ENCODE data around the gene MYO5C. TPM values are rescaled to one million over a fixed set of nuclear protein-coding genes. Genes with fewer than 3 reads are reported as not detected.
A peak's percentile ranks its signal among the peaks of the same experiment; 100 is the strongest.

MYO5C gene
- total and polyA plus RNA-seq, 2 of the 13 experiments (the other 11 are each of a cell fraction or from before 2014, with no cell fraction given): 15.7 to 23.7 TPM

DNA sequence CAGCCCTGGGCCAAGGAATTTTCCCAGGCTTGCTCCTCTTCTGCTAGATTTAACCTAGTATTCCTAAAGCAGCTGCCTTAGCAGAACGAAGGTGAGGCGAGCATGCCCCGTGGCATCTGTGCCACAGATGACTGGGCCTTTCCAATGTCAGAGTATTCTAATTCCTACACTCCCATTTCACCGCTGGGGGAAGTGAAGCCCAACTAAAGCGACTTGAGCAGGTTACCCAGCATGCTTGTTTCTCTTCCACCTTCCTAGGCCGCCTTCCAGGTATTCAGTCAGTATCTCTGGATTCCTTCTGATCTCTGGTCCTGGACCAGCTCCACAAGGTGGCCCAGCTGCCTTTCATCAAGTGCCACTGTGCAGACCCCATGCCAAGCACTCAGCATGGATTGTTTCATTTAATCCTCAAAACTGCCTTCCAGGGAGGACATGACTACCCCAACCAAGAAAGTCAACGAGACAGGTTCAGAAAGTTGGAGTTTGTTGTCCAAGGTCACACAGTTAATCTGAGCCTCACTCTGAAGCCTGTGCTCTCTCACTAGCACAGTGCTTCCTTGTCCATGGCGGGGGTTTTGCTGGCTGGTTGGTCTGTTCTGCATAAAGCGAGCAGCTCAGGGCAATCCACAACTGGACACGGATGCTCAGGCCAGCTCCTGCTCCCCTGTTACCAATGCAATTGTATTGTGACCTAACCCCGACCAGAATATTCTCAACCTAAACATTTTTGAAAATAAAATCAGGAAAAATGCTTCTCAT is 15.1 kb downstream of the MYO5C start (continued):
- no peak for TF ChIP-seq NAIF1 (CRISPR knock-in tag; IDR thresholded peaks at IDR 0.05; ENCODE audit: borderline replicate concordance)
- TF ChIP-seq NFIC (IDR thresholded peaks at IDR 0.05; ENCODE audit: low read length): no peak
- TF ChIP-seq ZNF383 (CRISPR knock-in tag; IDR thresholded peaks at IDR 0.05; ENCODE audit: borderline replicate concordance): no peak
- TF ChIP-seq SMAD9 (CRISPR knock-in tag; IDR thresholded peaks at IDR 0.05): no peak
- TF ChIP-seq JARID2 (CRISPR knock-in tag; IDR thresholded peaks at IDR 0.05; ENCODE audit: insufficient replicate concordance): no peak
- TF ChIP-seq, protein P1, sequence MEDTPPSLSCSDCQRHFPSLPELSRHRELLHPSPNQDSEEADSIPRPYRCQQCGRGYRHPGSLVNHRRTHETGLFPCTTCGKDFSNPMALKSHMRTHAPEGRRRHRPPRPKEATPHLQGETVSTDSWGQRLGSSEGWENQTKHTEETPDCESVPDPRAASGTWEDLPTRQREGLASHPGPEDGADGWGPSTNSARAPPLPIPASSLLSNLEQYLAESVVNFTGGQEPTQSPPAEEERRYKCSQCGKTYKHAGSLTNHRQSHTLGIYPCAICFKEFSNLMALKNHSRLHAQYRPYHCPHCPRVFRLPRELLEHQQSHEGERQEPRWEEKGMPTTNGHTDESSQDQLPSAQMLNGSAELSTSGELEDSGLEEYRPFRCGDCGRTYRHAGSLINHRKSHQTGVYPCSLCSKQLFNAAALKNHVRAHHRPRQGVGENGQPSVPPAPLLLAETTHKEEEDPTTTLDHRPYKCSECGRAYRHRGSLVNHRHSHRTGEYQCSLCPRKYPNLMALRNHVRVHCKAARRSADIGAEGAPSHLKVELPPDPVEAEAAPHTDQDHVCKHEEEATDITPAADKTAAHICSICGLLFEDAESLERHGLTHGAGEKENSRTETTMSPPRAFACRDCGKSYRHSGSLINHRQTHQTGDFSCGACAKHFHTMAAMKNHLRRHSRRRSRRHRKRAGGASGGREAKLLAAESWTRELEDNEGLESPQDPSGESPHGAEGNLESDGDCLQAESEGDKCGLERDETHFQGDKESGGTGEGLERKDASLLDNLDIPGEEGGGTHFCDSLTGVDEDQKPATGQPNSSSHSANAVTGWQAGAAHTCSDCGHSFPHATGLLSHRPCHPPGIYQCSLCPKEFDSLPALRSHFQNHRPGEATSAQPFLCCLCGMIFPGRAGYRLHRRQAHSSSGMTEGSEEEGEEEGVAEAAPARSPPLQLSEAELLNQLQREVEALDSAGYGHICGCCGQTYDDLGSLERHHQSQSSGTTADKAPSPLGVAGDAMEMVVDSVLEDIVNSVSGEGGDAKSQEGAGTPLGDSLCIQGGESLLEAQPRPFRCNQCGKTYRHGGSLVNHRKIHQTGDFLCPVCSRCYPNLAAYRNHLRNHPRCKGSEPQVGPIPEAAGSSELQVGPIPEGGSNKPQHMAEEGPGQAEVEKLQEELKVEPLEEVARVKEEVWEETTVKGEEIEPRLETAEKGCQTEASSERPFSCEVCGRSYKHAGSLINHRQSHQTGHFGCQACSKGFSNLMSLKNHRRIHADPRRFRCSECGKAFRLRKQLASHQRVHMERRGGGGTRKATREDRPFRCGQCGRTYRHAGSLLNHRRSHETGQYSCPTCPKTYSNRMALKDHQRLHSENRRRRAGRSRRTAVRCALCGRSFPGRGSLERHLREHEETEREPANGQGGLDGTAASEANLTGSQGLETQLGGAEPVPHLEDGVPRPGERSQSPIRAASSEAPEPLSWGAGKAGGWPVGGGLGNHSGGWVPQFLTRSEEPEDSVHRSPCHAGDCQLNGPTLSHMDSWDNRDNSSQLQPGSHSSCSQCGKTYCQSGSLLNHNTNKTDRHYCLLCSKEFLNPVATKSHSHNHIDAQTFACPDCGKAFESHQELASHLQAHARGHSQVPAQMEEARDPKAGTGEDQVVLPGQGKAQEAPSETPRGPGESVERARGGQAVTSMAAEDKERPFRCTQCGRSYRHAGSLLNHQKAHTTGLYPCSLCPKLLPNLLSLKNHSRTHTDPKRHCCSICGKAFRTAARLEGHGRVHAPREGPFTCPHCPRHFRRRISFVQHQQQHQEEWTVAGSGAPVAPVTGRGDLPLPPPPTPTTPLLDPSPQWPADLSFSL (CRISPR knock-in tag; IDR thresholded peaks at IDR 0.05): no peak
- TF ChIP-seq NFE2 (CRISPR knock-in tag; IDR thresholded peaks at IDR 0.05): no peak
- TF ChIP-seq GZF1 (CRISPR knock-in tag; IDR thresholded peaks at IDR 0.05): no peak
- TF ChIP-seq CHD4 (IDR thresholded peaks at IDR 0.05; ENCODE audit: borderline replicate concordance, low read length): peak; percentile 19; the same call in 1 of the 2 replicates
- no peak for TF ChIP-seq TBL1XR1 (IDR thresholded peaks at IDR 0.05; ENCODE audit: borderline replicate concordance, low read length, partially characterized antibody)
- TF ChIP-seq, protein P2, sequence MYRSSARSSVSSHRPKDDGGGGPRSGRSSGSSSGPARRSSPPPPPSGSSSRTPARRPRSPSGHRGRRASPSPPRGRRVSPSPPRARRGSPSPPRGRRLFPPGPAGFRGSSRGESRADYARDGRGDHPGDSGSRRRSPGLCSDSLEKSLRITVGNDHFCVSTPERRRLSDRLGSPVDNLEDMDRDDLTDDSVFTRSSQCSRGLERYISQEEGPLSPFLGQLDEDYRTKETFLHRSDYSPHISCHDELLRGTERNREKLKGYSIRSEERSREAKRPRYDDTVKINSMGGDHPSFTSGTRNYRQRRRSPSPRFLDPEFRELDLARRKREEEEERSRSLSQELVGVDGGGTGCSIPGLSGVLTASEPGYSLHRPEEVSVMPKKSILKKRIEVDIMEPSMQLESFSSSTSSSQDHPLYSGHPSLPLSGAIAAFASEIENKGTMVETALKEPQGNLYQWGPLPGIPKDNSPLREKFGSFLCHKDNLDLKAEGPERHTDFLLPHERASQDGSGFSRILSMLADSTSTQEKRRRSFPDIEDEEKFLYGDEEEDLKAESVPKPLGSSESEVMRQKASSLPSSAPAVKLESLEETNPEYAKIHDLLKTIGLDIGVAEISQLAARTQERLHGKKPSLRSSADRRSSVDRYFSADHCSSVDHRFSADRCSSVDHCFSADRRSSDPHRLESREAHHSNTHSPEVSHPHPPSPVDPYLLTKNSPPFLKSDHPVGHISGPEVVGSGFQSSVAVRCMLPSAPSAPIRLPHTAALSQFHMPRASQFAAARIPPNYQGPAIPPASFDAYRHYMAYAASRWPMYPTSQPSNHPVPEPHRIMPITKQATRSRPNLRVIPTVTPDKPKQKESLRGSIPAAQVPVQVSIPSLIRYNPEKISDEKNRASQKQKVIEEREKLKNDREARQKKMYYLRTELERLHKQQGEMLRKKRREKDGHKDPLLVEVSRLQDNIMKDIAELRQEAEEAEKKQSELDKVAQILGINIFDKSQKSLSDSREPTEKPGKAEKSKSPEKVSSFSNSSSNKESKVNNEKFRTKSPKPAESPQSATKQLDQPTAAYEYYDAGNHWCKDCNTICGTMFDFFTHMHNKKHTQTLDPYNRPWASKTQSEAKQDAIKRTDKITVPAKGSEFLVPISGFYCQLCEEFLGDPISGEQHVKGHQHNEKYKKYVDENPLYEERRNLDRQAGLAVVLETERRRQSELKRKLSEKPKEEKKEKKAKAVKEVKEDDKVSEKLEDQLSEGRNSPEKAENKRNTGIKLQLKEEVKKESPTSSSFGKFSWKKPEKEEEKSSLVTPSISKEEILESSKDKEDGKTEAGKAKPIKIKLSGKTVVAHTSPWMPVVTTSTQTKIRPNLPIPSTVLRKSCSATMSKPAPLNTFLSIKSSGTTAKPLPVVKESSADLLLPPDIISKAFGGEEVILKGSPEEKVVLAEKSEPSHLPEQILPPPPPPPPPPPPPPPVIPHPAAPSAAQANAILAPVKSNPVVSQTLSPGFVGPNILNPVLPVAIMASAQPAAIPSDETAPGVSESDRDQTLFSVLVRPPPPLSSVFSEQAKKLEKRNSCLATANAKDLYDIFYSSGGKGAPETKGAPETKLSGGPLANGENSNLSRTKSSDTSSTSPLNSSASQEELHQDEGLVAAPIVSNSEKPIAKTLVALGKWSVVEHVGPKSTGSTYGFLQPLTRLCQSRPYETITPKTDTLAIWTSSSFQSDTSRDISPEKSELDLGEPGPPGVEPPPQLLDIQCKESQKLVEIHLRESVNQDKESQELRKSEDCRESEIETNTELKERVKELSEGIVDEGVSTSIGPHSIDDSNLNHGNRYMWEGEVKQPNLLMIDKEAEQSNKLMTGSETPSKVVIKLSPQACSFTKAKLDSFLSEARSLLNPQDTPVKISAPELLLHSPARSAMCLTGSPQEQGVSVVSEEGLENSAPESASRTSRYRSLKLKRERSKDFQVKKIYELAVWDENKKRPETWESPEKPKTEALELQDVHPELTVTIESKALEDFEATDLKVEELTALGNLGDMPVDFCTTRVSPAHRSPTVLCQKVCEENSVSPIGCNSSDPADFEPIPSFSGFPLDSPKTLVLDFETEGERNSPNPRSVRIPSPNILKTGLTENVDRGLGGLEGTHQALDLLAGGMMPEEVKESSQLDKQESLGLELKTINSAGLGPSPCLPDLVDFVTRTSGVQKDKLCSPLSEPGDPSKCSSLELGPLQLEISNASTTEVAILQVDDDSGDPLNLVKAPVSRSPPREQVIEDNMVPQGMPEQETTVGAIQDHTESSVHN (CRISPR knock-in tag; IDR thresholded peaks at IDR 0.05): no peak
- 0 out of 2 replicates have a peak, but pooled peaks have one; percentile 42 for TF ChIP-seq ZBTB7B (CRISPR knock-in tag; IDR thresholded peaks at IDR 0.05)
